Fibroblast of pulmonary artery (primary cell): ENCODE measurements around the gene CACNA1D.

Experiments used
- DNase-seq: peaks from one replicate; pipeline ENCODE4 v3.0.0-alpha.2; 2010; ENCODE audit warnings: low read depth
- H3K4me3 ChIP-seq: replicated peaks from 2 replicates; pipeline ENCODE4 v1.5.1; 2011; ENCODE audit warnings: low read depth, mild to moderate bottlenecking, control low read depth, low read length, moderate library complexity
- TF ChIP-seq, protein P1 (sequence below): IDR thresholded peaks from 2 replicates; pipeline ENCODE4 v1.5.1; 2011; ENCODE audit warnings: mild to moderate bottlenecking, control low read depth, low read length, inconsistent platforms; ENCODE audit errors: missing control alignments

Gene CACNA1D

DNA sequence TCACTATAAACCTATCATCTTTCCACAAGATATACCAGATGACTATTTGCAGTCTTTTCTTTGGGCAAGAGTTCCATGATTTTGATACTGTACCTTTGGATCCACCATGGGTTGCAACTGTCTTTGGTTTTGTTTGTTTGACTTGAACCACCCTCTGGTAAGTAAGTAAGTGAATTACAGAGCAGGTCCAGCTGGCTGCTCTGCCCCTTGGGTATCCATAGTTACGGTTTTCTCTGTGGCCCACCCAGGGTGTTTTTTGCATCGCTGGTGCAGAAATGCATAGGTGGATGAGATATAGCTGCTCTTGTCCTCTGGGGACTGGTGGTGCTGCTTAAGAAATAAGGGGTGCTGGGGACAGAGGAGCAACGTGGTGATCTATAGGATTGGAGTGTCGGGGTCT is 318.0 kb downstream of the CACNA1D start:
- no peak overlapping the region for H3K4me3 ChIP-seq
- TF ChIP-seq, protein P1, sequence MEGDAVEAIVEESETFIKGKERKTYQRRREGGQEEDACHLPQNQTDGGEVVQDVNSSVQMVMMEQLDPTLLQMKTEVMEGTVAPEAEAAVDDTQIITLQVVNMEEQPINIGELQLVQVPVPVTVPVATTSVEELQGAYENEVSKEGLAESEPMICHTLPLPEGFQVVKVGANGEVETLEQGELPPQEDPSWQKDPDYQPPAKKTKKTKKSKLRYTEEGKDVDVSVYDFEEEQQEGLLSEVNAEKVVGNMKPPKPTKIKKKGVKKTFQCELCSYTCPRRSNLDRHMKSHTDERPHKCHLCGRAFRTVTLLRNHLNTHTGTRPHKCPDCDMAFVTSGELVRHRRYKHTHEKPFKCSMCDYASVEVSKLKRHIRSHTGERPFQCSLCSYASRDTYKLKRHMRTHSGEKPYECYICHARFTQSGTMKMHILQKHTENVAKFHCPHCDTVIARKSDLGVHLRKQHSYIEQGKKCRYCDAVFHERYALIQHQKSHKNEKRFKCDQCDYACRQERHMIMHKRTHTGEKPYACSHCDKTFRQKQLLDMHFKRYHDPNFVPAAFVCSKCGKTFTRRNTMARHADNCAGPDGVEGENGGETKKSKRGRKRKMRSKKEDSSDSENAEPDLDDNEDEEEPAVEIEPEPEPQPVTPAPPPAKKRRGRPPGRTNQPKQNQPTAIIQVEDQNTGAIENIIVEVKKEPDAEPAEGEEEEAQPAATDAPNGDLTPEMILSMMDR: no peak
- DNase-seq: no peak

DNA sequence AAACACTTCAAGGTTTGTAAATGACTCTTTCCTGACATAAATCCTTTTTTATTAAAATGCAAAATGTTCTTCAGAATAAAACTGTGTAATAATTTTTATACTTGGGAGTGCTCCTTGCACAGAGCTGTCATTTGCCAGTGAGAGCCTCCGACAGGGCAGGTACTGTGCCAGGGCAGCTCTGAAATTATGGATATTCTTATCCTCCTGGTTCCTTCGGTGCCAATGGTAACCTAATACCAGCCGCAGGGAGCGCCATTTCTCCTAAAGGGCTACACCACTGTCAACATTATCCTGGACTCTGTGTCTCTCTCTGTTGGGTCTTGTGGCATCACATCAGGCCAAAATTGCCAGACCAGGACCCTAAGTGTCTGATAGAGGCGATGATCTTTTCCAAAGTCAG is 318.8 kb downstream of the CACNA1D start:
- DNase-seq: no peak
- TF ChIP-seq, protein P1: no peak
- H3K4me3 ChIP-seq: no peak overlapping the region

DNA sequence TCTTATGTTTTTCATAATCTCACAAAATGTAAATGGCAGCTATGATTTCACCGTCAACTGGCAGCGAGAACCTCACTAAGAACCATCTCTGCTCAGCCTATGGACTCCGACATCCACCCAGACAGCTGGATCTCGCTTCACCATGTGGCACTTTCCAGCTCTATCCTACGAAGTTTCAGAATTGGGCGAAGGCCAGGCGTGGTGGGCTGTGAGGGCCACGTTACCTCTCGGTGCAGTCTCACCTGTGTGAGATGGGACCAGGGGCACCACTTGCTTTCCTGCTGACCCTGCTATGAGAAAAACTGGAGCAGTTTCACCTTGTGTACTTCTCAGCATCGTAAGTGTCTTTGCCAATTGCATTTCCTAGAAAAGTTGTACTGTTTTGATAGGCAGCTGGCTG is 319.5 kb downstream of the CACNA1D start:
- TF ChIP-seq, protein P1: no peak
- no peak for DNase-seq
- no peak overlapping the region for H3K4me3 ChIP-seq

DNA sequence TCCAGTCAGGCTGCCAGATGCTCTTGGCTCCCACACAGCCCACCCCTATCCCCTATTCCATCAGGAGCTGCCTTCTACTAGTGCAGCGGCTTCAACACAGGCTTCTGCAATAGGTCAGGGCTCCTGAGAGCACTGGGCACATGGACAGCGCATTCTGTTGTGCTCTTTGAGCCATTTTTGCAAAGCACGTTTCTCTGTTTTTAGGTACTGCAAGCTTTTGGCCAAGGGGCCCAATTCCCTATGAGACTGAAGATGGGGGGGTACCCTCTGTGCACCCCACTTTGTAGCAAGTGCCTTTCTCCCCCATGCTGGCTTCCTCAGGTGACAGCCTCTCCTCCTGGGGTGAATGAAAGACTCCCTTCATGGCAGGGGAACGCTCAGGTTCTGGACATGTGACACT is 320.7 kb downstream of the CACNA1D start:
- H3K4me3 ChIP-seq: no peak overlapping the region
- TF ChIP-seq, protein P1: no peak
- DNase-seq: no peak

DNA sequence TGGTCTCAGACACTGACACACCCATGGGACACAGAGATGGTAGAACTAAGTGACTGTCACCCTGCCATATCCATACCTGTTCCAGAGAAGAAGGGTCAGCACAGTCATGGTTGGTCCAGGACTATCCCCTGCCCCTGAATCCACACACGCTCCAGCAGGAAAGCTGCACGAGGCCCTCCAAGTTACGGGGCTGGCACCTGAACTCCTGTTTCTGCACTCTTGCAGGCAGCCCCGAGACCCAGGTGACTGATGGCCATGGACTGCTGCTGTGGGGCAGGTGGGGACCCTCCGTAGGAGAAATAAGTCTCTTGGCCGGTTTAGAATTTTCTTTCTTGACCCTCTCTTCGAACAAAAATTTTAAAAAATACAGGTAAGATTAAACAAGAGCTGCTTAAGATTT is 321.2 kb downstream of the CACNA1D start:
- DNase-seq: no peak
- TF ChIP-seq, protein P1: no peak
- H3K4me3 ChIP-seq: no peak overlapping the region

DNA sequence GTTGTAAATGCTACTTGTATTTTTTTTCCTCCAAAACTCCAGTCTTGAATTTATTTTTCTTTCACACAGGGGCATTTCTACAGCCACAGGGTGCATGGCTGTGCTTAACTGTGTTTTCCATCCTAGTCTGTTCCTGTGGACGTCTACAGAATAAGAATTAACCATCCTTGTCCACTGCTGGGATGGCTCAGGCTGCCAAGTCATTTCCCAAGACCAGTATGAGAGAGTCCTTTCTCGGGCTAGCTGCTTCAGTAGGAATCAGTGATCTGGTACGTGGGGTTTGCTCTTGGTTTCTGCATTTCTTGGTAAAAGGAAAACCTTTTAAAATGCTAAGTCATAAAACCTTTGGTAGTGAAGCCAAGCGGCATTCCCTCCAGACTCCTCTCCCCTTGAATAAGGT is 322.0 kb downstream of the CACNA1D start:
- no peak overlapping the region for H3K4me3 ChIP-seq
- TF ChIP-seq, protein P1: no peak
- no peak for DNase-seq

DNA sequence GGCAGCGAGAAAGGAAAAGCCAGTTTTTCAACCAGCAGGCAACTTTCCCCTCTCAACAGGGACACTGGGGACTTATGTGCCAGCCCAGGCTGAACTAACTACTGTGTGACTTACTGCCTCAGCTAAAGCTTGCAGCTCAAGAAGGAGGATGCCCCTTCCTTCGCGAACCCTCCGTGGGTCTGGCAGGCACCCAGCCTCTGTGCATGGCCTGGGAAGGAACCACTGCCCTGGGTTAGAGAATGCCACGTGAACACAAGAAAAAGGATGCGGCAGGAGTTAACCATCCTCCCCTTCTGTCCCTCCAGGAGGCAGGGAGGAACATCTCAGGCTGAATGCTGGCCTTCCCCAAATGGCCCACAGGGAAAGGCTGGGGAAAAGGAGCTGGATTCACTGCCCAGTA is 322.8 kb downstream of the CACNA1D start:
- no peak overlapping the region for H3K4me3 ChIP-seq
- TF ChIP-seq, protein P1: no peak
- DNase-seq: no peak
